Measurements from ENCODE around the gene TMEM176B. TPM values are rescaled to one million over a fixed set of nuclear protein-coding genes. Genes with fewer than 3 reads are reported as not detected.
"Not testable (repeated sequence)": the region's sequence is repeated elsewhere in the genome, so short reads cannot be mapped to it uniquely, and the experiment has no call there.

TMEM176B gene
- total RNA-seq, 1 experiment from 2014 or later = 1.0 TPM

DNA sequence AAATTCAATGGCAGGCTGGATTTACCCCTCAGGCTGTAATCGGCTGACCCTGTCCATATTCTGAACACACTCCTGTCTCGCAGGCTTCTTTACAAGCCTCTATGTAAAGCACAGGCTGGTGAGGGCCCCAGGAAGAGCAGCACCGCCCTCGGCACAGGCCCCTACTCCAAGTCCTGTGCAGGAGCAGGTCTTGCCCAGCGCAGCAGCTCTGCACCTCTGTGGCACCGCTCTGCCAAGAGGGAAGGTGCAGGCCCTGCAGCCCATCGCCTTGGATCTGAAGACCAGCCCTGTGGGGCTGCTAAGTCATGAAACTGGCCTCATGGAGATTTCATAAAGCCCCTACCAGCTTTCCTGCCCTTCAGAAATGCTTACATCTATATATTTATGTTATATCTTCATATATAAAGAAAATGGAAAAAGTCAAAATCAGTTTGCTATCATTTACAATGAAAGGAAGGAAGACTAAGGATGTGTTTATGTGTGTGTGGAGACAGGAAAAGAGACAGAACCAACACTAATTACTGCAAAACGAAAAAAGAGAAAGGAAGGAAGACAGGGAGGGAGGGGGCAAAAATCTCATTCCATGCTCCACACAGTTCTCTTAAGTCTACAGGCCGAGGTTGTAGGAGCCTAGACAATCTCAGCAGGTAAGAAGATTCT, 9.6 kb downstream of the TMEM176B start:
- no peak for DNase-seq (ENCODE audit: low spot score)

GRCh38 chr7:150788474-150789269, 11.5 kb downstream of the TMEM176B start:
- DNase-seq (ENCODE audit: low spot score) = no peak

DNA sequence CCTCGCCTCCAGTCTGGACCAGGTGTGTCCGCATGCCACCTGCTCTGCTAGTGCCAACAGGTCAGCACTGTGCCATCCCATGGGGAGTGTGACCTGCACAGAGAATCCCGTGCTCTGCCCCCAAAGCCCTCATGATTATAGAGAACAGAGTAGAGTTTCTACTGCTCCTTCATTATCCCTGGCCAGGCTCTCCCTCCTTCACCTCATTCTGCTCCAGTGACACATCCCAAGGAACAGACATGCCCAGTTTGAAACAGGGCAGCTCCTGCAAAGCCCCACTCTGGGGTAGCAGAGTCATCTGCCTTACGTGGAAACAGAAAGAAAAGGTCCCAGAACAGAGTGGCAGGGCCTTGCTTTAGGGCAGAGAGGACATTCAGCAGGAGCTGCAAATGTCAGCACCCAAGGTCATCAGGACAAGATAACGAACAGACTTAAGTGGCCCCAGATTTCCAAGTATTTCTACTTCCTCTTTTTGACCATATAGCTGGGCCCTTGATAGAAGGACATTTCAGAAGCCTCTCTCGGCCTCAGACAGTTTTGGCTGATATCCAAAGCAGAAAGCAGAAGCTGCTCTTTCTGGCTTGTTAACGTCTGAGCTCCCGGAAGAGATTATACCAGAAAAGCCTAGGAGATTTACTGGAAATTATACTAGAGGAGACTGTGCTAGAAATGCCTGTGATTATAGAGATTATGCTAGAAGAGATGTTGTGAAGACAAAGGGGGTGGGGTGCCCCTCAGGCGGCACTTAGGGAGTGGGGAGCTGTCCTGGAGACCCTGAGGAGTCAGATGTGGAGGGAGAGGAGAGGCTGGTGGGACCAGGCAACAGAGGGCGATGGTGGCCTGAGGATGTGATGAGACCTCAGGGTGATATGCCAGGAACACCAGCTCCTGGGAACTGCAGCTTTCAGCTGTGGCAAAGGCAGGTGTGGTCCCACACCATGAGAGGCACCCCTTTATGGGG, 12.6 kb downstream of the TMEM176B start:
- DNase-seq (ENCODE audit: low spot score) = no peak

DNA sequence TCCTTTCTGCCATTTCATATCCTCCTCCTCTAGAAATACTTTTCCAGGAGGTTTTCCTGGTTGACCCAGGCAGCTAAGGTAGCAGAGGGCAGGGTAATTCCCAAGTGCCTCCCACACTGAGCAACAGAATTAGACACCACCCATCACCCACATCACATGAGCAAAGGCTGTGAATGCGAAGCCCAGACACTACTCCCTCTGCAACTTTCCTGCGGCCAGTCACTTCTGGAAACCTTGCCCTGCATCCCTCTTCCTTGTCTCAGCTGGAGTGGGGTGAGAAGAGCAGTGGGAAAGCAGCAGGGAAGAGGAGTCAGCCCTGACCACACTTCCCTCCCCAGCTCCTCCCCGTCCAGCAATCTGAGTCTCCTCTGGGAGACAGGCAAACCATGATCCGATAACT, 15.2 kb downstream of the TMEM176B start:
- peak; percentile 75 for DNase-seq (ENCODE audit: low spot score)

- peak; percentile 90 for DNase-seq (ENCODE audit: low spot score)
These were observed 15.9 kb downstream of the TMEM176B start for GRCh38 chr7:150784120-150784736.

- no peak for DNase-seq (ENCODE audit: low spot score)
These were observed 18.2 kb downstream of the TMEM176B start for GRCh38 chr7:150781961-150782360.

DNA sequence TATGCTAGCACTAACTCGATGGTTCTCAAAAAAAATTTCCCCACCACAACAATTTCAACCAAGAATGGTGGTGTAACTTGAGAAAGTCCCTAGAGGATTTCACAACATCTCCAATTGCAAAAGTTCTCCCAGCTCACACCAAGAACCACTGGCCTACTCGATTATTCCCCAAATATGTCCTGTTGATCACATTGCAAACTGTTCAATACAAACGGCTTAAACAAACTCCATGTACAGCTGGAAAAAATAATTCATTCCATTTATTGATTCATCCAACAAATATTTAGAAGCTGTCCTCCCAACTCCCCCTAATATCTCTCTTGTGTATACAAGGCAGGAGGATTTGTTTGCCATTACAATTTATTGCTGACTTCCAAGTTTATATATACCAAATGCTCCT, 19.1 kb downstream of the TMEM176B start:
- no peak for DNase-seq (ENCODE audit: low spot score)

DNA sequence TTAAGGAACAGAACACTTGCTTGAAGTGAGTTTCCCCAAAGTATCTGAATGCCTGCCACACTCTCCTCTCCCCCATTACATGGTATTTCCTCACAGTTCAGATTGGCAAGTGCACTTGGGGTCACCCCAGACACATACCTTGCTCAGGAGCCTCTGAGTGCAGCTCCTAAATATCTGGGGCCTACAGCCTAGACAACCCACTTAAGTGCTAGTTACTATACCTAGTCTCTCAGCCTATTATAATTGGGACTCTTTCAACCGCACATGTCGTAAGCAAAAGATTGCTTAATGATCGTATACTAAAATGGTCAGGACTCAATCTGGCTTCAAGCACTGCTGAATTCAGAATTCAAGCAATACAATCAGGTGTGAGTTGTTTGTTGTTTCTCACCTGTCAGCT, 19.9 kb downstream of the TMEM176B start:
- DNase-seq (ENCODE audit: low spot score) = no peak

GRCh38 chr7:150778738-150779301, 21.3 kb downstream of the TMEM176B start:
- DNase-seq (ENCODE audit: low spot score) = peak; percentile 98

- DNase-seq (ENCODE audit: low spot score) = no peak
These were observed 22.0 kb downstream of the TMEM176B start for GRCh38 chr7:150778014-150778737.

GRCh38 chr7:150774131-150774530, 26.0 kb downstream of the TMEM176B start:
- not testable (repeated sequence) for DNase-seq (ENCODE audit: low spot score)

DNA sequence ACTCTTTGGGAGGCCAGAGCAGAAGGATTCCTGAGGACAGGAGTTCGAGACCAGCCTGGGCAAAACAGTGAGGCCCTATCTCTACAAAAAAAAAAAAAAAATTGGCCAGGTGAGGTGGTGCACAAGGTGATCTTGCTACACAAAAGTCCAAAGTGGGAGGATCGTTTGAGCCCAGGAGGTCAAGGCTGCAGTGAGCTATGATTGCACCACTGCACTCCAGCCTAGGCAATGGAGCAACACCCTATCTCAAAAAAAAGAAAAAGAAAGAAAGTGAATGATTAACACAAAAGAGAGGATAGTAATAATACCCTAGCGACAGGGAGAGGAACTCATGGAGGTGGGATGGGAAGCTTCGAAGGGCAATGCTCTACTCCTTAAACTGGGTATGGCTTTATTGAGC, 30.4 kb downstream of the TMEM176B start:
- DNase-seq (ENCODE audit: low spot score) = no peak

DNA sequence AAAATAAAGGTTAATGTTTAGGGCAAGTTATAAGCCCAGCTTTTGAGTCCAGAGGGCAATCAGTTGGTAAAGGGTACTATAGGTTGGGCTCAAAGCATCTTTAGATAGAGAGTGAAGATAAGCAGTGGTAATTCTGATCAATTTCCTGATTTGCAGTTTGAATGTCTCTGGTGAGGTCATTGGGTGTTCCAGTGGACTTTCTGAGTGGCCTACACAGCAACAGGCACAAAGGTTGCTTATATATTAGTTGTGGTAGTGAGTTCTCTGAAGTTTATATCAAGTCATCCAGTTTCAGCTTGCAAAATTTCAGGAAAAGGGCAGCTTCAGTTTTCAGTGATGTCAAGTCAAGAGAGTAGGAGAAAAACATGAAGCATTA, 33.8 kb downstream of the TMEM176B start:
- DNase-seq (ENCODE audit: low spot score) = no peak

- no peak for DNase-seq (ENCODE audit: low spot score)
These were observed 40.7 kb downstream of the TMEM176B start for GRCh38 chr7:150759479-150759878.

- peak; percentile 44 for DNase-seq (ENCODE audit: low spot score)
These were observed 43.3 kb downstream of the TMEM176B start for GRCh38 chr7:150756858-150757257.

GRCh38 chr7:150756166-150756565, 44.0 kb downstream of the TMEM176B start:
- DNase-seq (ENCODE audit: low spot score) = no peak

- DNase-seq (ENCODE audit: low spot score) = no peak
These were observed 44.6 kb downstream of the TMEM176B start for GRCh38 chr7:150755473-150756099.

- DNase-seq (ENCODE audit: low spot score) = no peak
These were observed 45.2 kb downstream of the TMEM176B start for GRCh38 chr7:150754951-150755350.

DNA sequence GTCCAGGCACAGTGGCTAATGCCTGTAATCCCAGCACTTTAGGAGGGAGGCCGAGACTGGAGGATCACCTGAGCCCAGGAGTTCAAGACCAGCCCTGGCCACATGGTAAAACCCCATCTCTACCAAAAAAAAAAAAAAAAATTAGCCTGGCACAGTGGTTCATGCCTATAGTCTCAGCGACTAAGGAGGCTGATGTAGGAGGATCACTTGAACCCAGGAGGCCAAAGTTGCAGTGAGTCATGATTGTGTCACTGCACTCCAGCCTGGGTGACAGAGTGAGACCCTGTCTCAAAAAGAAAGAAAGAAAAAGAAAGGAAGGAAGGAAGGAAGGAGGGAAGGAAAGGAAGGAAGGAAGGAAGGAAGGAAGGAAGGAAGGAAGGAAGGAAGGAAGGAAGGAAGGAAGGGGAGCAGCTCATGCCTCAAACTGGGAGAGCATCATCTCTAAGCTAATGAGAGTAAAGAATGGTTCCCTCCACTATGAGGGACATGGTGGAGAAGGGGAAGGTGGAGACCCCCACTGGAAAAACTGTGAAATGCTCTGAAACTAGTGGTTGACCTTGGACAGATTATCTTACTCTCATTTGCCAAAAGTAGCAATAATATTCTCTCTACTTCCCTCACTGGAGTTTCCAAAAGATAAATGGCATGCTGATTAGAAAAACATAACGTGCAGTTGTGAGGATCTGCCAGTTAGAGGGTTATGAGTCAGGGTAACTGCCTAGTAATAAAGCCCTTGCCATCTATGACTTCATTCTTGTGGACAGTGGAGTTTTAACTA, 46.1 kb downstream of the TMEM176B start:
- DNase-seq (ENCODE audit: low spot score) = peak; percentile 23

Measured in HT-29 (cell line).